HepG2 (cell line): ENCODE data around the gene EMILIN3. TPM values are rescaled to one million over a fixed set of nuclear protein-coding genes. Genes with fewer than 3 reads are reported as not detected.
A peak's percentile ranks its signal among the peaks of the same experiment; 100 is the strongest.

Experiments used
- ATAC-seq: fragments of 200-7000 bp; cut with Tn5 transposase; 3 replicates; pipeline ENCODE4 v1.9.1; 2020; ENCODE audit warnings: mild to moderate bottlenecking, moderate library complexity
- BruUV-seq: library from RNA; stranded (reverse); fragments of 400-500 nt; replicated peaks from 2 replicates; lab custom pipeline; 2021; lab: Mats Ljungman, UMichigan
- CTCF ChIA-PET: fragments of 300-600 bp; formaldehyde crosslinking; extraction: SDS; loops from one replicate; lab custom pipeline; 2021; ENCODE audit warnings: low total read pairs, inconsistent platforms, low intra/inter-chr PET ratio; lab: Yijun Ruan, JAX
- POLR2A ChIA-PET: fragments of 350-600 bp; sonication (Branson Sonifier 250); formaldehyde crosslinking; loops from one replicate; lab custom pipeline; 2020; ENCODE audit warnings: antibody characterized with exemption, inconsistent platforms; lab: Yijun Ruan, JAX
- DNase-seq: peaks from one replicate; pipeline ENCODE4 v3.0.0-alpha.2; 2015; ENCODE audit warnings: low spot score
- FAIRE-seq: peaks from 3 replicates; lab custom pipeline; 2011; peaks lifted over from hg19 to GRCh38; lab: Jason Lieb, UNC
- H2AFZ ChIP-seq: one replicate; pipeline ENCODE4 v1.6.1; 2011; ENCODE audit warnings: low read length, inconsistent platforms
- H3K27ac ChIP-seq: fragments of 300-600 bp; 3 replicates; pipeline ENCODE4 v1.8.0; 2011; ENCODE audit warnings: mixed run types, mild to moderate bottlenecking, mixed read lengths, low read length, inconsistent platforms; ENCODE audit not compliant: insufficient read depth; ENCODE audit errors: extremely low read length
- H3K27me3 ChIP-seq, 2 experiments: fragments of 200-600 bp in 1 of 2; 2 replicates in 1 of 2; 3 replicates in 1 of 2; pipeline versions ENCODE4 v1.6.0 to v1.8.0; 2011; ENCODE audit warnings: low read length in 2 of 2, mild to moderate bottlenecking in 2 of 2, moderate library complexity in 2 of 2, inconsistent platforms in 1 of 2; ENCODE audit not compliant: insufficient read depth in 2 of 2, control insufficient read depth in 1 of 2
- H3K36me3 ChIP-seq, 2 experiments: fragments of 200-600 bp in 1 of 2; replicated peaks in 1 of 2; 2 replicates in 1 of 2; 3 replicates in 1 of 2; pipeline versions ENCODE4 v1.5.1 to v1.8.0; 2011; ENCODE audit warnings: low read length in 2 of 2, inconsistent platforms in 1 of 2; ENCODE audit not compliant: insufficient read depth in 2 of 2, control insufficient read depth in 1 of 2
- H3K4me1 ChIP-seq: 2 replicates; pipeline ENCODE4 v1.5.1; 2012; ENCODE audit warnings: low read length, inconsistent platforms; ENCODE audit not compliant: insufficient read depth
- H3K4me2 ChIP-seq: 2 replicates; pipeline ENCODE4 v1.6.0; 2011; ENCODE audit warnings: low read depth, low read length, inconsistent platforms
- H3K4me3 ChIP-seq, 3 experiments: fragments of 200-600 bp in 1 of 3; sonication (generic), shearing (Covaris generic) in 1 of 3; replicated peaks in 1 of 3; 2 replicates each; pipeline ENCODE4 v1.5.1; 2011 to 2016; ENCODE audit warnings: low read length in 3 of 3, inconsistent platforms in 2 of 3, low read depth in 2 of 3, mild to moderate bottlenecking in 2 of 3, control low read depth in 1 of 3, mixed read lengths in 1 of 3; ENCODE audit not compliant: insufficient read depth in 1 of 3
- H3K79me2 ChIP-seq: one replicate; pipeline ENCODE4 v1.6.1; 2011; ENCODE audit warnings: low read length, inconsistent platforms; ENCODE audit not compliant: insufficient read depth
- H3K9ac ChIP-seq: 2 replicates; pipeline ENCODE4 v1.6.0; 2011; ENCODE audit warnings: mild to moderate bottlenecking, low read depth, low read length, inconsistent platforms; ENCODE audit not compliant: insufficient read depth
- H3K9me3 ChIP-seq: 2 replicates; pipeline ENCODE4 v1.5.1; 2012; ENCODE audit warnings: mild to moderate bottlenecking, low read length
- H4K20me1 ChIP-seq: 2 replicates; pipeline ENCODE4 v1.6.0; 2011; ENCODE audit warnings: inconsistent platforms, mild to moderate bottlenecking, low read length, moderate library complexity; ENCODE audit not compliant: insufficient read depth
- CTCF ChIP-seq: sonication (generic); formaldehyde crosslinking; IDR thresholded peaks from 2 replicates; pipeline ENCODE4 v1.5.0; 2020; ENCODE audit warnings: mild to moderate bottlenecking, missing genetic modification reagents, moderate library complexity
- SAP130 ChIP-seq: IDR thresholded peaks from 2 replicates; pipeline ENCODE4 v1.6.1; 2016; ENCODE audit warnings: low read depth
- SOX5 ChIP-seq: IDR thresholded peaks from 2 replicates; pipeline ENCODE4 v1.6.1; 2016; ENCODE audit warnings: borderline replicate concordance
- ZMYM2 ChIP-seq: sonication (generic); formaldehyde crosslinking; IDR thresholded peaks from 2 replicates; pipeline ENCODE4 v1.8.0; 2022; ENCODE audit warnings: mild to moderate bottlenecking, missing genetic modification reagents
- ZNF674 ChIP-seq: sonication (generic); formaldehyde crosslinking; IDR thresholded peaks from 2 replicates; pipeline ENCODE4 v1.5.0; 2020; ENCODE audit warnings: low read depth, mild to moderate bottlenecking, missing genetic modification reagents
- WGBS: methylation state at CpG from one replicate; pipeline ENCODE4 v1.1.6; 2017; ENCODE audit warnings: low lambda C conversion rate; 5-methylcytosine and 5-hydroxymethylcytosine counted together
- in situ Hi-C: cut with HindIII; loops from 2 replicates; pipeline ENCODE4 v1.10.0; 2017; ENCODE audit warnings: low pct_unique_long_range_greater_than_20kb; ENCODE audit not compliant: extremely low pct_ligation_motif_present
- intact Hi-C: fragments of 100-400 bp; cut with micrococcal nuclease; formaldehyde crosslinking; loops from one replicate; pipeline ENCODE4 v1.10.0; 2022; ENCODE audit not compliant: unreplicated experiment
- polyA plus RNA-seq, 8 experiments: library from polyadenylated mRNA; depleted of rRNA in 3 of 8; stranded (reverse) in 7 of 8; unstranded in 1 of 8; fragments of >200 nt; fragmentation: Illumina TruSeq in 4 of 8; extraction: Trizol in 4 of 8; gene quantifications; 2 replicates each; pipeline versions ENCODE4 v1.2.1 to v1.2.3, GENCODE V29; 2011 to 2016; ENCODE audit warnings: low read depth in 4 of 8, missing spikeins in 1 of 8, mixed read lengths in 1 of 8; ENCODE audit not compliant: insufficient read depth in 1 of 8
- total RNA-seq, 5 experiments: library from RNA; depleted of rRNA; stranded (reverse); fragments of >200 nt; fragmentation: Illumina TruSeq; extraction: Trizol; gene quantifications; 2 replicates each; pipeline ENCODE4 v1.2.3, GENCODE V29; 2016; ENCODE audit warnings: low read depth in 1 of 5
- TF ChIP-seq, protein P1 (sequence below): sonication (generic); formaldehyde crosslinking; conservative IDR thresholded peaks from 2 replicates; pipeline ENCODE4 v1.5.0; 2020; ENCODE audit warnings: missing genetic modification reagents
- TF ChIP-seq, protein P2 (sequence below): IDR thresholded peaks from 2 replicates; pipeline ENCODE4 v1.4.0; 2020; ENCODE audit warnings: mild to moderate bottlenecking, missing genetic modification reagents

The EMILIN3 gene
- total and polyA plus RNA-seq, 2 of the 13 experiments (the other 11 are each of a cell fraction or from before 2014, with no cell fraction given), result 0.25 to 0.29 TPM

- no TSS peak for BruUV-seq
- H3K4me2 ChIP-seq, result no peak overlapping the region
- WGBS, result 84% methylated on average over 5 of the region's 5 CpGs
These were observed 14.0 kb downstream of the EMILIN3 start for GRCh38 chr20:41352666-41353065.

More at GRCh38 chr20:41352666-41353065, 14.0 kb downstream of the EMILIN3 start:
- TF ChIP-seq ZNF674 (no peak), SAP130 (CRISPR knock-in tag) (no peak), CTCF (CRISPR knock-in tag) (0 out of 2 replicates have a peak, but pooled peaks have one; percentile 8), ZMYM2 (CRISPR knock-in tag) (no peak), SOX5 (CRISPR knock-in tag) (no peak)
- TF ChIP-seq, protein P1, sequence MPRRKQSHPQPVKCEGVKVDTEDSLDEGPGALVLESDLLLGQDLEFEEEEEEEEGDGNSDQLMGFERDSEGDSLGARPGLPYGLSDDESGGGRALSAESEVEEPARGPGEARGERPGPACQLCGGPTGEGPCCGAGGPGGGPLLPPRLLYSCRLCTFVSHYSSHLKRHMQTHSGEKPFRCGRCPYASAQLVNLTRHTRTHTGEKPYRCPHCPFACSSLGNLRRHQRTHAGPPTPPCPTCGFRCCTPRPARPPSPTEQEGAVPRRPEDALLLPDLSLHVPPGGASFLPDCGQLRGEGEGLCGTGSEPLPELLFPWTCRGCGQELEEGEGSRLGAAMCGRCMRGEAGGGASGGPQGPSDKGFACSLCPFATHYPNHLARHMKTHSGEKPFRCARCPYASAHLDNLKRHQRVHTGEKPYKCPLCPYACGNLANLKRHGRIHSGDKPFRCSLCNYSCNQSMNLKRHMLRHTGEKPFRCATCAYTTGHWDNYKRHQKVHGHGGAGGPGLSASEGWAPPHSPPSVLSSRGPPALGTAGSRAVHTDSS (CRISPR knock-in tag), result no peak
- TF ChIP-seq, protein P2, sequence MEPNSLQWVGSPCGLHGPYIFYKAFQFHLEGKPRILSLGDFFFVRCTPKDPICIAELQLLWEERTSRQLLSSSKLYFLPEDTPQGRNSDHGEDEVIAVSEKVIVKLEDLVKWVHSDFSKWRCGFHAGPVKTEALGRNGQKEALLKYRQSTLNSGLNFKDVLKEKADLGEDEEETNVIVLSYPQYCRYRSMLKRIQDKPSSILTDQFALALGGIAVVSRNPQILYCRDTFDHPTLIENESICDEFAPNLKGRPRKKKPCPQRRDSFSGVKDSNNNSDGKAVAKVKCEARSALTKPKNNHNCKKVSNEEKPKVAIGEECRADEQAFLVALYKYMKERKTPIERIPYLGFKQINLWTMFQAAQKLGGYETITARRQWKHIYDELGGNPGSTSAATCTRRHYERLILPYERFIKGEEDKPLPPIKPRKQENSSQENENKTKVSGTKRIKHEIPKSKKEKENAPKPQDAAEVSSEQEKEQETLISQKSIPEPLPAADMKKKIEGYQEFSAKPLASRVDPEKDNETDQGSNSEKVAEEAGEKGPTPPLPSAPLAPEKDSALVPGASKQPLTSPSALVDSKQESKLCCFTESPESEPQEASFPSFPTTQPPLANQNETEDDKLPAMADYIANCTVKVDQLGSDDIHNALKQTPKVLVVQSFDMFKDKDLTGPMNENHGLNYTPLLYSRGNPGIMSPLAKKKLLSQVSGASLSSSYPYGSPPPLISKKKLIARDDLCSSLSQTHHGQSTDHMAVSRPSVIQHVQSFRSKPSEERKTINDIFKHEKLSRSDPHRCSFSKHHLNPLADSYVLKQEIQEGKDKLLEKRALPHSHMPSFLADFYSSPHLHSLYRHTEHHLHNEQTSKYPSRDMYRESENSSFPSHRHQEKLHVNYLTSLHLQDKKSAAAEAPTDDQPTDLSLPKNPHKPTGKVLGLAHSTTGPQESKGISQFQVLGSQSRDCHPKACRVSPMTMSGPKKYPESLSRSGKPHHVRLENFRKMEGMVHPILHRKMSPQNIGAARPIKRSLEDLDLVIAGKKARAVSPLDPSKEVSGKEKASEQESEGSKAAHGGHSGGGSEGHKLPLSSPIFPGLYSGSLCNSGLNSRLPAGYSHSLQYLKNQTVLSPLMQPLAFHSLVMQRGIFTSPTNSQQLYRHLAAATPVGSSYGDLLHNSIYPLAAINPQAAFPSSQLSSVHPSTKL, result no peak
- peak; percentile 14; the same call in 2 of the 3 replicates for ATAC-seq
- no peaks in the 10 kb centered on the region for H3K27me3 ChIP-seq
- H3K9me3 ChIP-seq, result no peaks in the 10 kb centered on the region
- H3K4me3 ChIP-seq, result no peak overlapping the region
- no peaks in the 10 kb centered on the region for H3K79me2 ChIP-seq
- POLR2A ChIA-PET, result interaction anchor here (1.4 kb wide), 1 partner anchor 12 kb away, joined by 3 read pairs; the partner anchor contains the start of gene LPIN3
- no peaks in the 10 kb centered on the region for H4K20me1 ChIP-seq
- H3K27ac ChIP-seq, result no peak overlapping the region
- CTCF ChIA-PET, result no interaction called here
- no peak overlapping the region for H2AFZ ChIP-seq
- no peak overlapping the region for H3K9ac ChIP-seq
- in situ Hi-C loops, result no loop called here
- FAIRE-seq, result no peak
- intact Hi-C loops, result no loop called here
- no peaks in the 10 kb centered on the region for H3K4me1 ChIP-seq
- peaks cover 15 to 24% of the 10 kb centered on the region in 2 experiments; a peak in 4 of 5 replicates for H3K36me3 ChIP-seq
- DNase-seq, result no peak
